GM06990 (cell line): ENCODE results near the gene CDKN2C.

Source experiments
- DNase-seq: peaks from one replicate; pipeline ENCODE4 v3.0.0-alpha.2; 2011; ENCODE audit not compliant: insufficient read length; ENCODE audit errors: extremely low read depth
- H3K27me3 ChIP-seq: replicated peaks from 2 replicates; pipeline ENCODE4 v1.6.0; 2011; ENCODE audit warnings: low read length; ENCODE audit not compliant: control insufficient read depth, insufficient read depth
- H3K36me3 ChIP-seq: 2 replicates; pipeline ENCODE4 v1.5.1; 2011; ENCODE audit warnings: low read length; ENCODE audit not compliant: control insufficient read depth, insufficient read depth
- H3K4me3 ChIP-seq: replicated peaks from 2 replicates; pipeline ENCODE4 v1.5.1; 2011; ENCODE audit warnings: low read depth, mild to moderate bottlenecking, control low read depth, low read length
- CTCF ChIP-seq: IDR thresholded peaks from 2 replicates; pipeline ENCODE4 v1.5.1; 2011; ENCODE audit warnings: low read length, control low read depth, mild to moderate bottlenecking, inconsistent platforms; ENCODE audit not compliant: insufficient read depth, poor library complexity, severe bottlenecking

CDKN2C gene

GRCh38 chr1:50968158-50968820 lies 1.8 kb upstream of the CDKN2C start:
- TF ChIP-seq CTCF = peak; percentile 56
- H3K36me3 ChIP-seq = no peaks in the 10 kb centered on the region
- peak overlapping the region; percentile 87 for H3K4me3 ChIP-seq
- DNase-seq = peak; percentile 92
- H3K27me3 ChIP-seq = no peaks in the 10 kb centered on the region

GRCh38 chr1:50968821-50969610 lies 1.0 kb upstream of the CDKN2C start:
- no peak for TF ChIP-seq CTCF
- no peaks in the 10 kb centered on the region; the same call in 1 of the 2 replicates for H3K36me3 ChIP-seq
- H3K27me3 ChIP-seq = no peaks in the 10 kb centered on the region
- peak overlapping the region; percentile 65 for H3K4me3 ChIP-seq
- DNase-seq = peak; percentile 79

DNA sequence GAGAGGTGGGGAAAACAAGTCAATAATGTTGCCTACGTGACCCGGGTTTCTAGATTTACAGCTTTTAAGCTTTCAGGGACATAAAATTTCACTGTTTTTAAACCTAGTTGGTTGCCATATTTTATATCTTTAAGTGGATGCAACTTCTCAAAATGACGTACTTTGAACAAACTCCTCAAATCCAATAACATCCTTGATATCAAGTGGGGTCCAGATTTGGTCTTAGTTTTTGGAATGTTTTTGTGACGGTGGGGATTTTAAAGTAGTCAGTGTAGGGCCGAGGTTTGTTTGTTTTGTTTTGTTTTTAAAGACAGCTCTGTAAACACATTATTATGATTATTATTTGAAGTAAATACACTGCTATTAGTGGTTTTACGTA lies 453 bp downstream of the CDKN2C start:
- H3K36me3 ChIP-seq = no peaks in the 10 kb centered on the region; the same call in 1 of the 2 replicates
- DNase-seq = no peak
- no peaks in the 10 kb centered on the region for H3K27me3 ChIP-seq
- H3K4me3 ChIP-seq = peak overlapping the region; percentile 65
- no peak for TF ChIP-seq CTCF

DNA sequence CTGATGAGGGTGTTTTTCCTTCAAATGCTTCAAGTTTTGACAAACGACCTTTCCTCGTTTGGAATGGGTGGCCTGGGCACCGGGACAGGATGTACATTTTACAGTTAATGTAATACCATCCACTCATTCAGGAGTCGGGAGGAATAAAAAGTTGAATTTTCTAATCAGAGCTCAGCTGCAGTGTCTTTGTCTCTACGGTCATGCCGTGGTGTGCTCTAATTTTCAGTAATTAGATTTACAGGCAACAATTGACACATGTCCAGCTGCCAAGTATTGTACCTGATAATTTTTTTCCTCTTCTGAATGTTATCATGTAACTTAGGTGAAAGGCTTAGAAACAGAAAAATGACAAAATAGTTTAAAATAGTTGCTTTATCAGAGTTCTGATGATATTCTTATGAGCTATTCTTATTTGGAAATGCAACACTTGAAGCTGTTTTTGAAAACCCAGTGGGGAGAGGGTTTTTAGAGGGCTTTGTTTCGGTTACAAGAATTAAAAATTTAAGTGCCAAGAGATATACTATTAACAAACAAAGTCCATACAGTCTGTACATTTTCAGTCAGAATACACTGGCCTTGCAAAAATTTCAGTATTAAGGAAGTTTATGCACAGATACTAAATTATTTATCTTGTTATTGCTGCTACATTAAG lies 1.0 kb downstream of the CDKN2C start:
- peak overlapping the region; percentile 65 for H3K4me3 ChIP-seq
- TF ChIP-seq CTCF = no peak
- no peaks in the 10 kb centered on the region for H3K27me3 ChIP-seq
- no peaks in the 10 kb centered on the region; the same call in 1 of the 2 replicates for H3K36me3 ChIP-seq
- DNase-seq = no peak

DNA sequence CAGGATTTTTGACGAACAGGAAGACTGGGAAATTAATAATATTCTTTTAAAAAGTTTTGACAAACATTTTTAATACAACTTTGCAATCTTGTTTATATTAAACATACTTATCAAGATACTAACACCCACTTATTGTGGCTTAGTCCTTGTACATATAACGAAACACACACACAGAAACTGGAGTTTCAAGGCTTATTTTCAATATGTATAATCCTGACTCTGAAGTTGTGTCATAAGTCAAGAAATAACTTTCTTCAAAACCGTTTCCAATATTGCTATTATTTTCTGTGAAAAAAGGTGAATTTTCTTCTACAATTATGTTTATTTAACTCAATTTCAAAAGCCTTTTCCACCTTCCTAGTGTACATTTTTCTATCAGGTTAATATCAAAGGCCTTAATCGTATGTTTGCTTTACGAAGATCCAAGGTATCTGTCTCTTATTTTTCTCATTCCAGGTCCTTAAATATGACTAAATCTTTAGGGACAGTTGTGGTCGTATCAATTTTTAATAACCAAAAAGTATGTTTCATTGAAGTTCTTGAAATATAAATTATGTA lies 1.8 kb downstream of the CDKN2C start:
- H3K36me3 ChIP-seq = no peaks in the 10 kb centered on the region; the same call in 1 of the 2 replicates
- TF ChIP-seq CTCF = no peak
- H3K27me3 ChIP-seq = no peaks in the 10 kb centered on the region
- peak; percentile 29 for DNase-seq
- peak overlapping the region; percentile 65 for H3K4me3 ChIP-seq
